T-helper 22 cell (primary cell): ENCODE measurements around the gene GAS6.
"Not testable (repeated sequence)": the region's sequence is repeated elsewhere in the genome, so short reads cannot be mapped to it uniquely, and the experiment has no call there.

ENCODE experiments used
- DNase-seq: peaks from one replicate; pipeline ENCODE4 v3.0.0-alpha.2; 2020; ENCODE audit warnings: low read depth

The GAS6 gene

GRCh38 chr13:113867913-113868312 lies 4.0 kb upstream of the GAS6 start:
- not testable (repeated sequence) for DNase-seq

- DNase-seq: no peak
Observed at GRCh38 chr13:113865427-113865826, 1.6 kb upstream of the GAS6 start.

- DNase-seq: no peak
Observed at GRCh38 chr13:113864273-113864890, 506 bp upstream of the GAS6 start.

GRCh38 chr13:113862931-113863523 lies 849 bp downstream of the GAS6 start:
- DNase-seq: no peak

GRCh38 chr13:113862191-113862930 lies 1.5 kb downstream of the GAS6 start:
- DNase-seq: no peak

GRCh38 chr13:113861433-113862030 lies 2.3 kb downstream of the GAS6 start:
- no peak for DNase-seq

- no peak for DNase-seq
Observed at GRCh38 chr13:113860665-113861432, 3.0 kb downstream of the GAS6 start.

- no peak for DNase-seq
Observed at GRCh38 chr13:113860051-113860664, 3.7 kb downstream of the GAS6 start.

GRCh38 chr13:113859311-113860050 lies 4.4 kb downstream of the GAS6 start:
- no peak for DNase-seq

GRCh38 chr13:113857531-113858195 lies 6.2 kb downstream of the GAS6 start:
- DNase-seq: no peak

GRCh38 chr13:113856716-113857065 lies 7.2 kb downstream of the GAS6 start:
- no peak for DNase-seq

GRCh38 chr13:113855931-113856715 lies 7.8 kb downstream of the GAS6 start:
- no peak for DNase-seq

GRCh38 chr13:113855012-113855921 lies 8.6 kb downstream of the GAS6 start:
- no peak for DNase-seq

GRCh38 chr13:113854238-113855011 lies 9.5 kb downstream of the GAS6 start:
- DNase-seq: no peak

GRCh38 chr13:113853518-113854237 lies 10.2 kb downstream of the GAS6 start:
- no peak for DNase-seq

GRCh38 chr13:113852536-113853517 lies 11.0 kb downstream of the GAS6 start:
- DNase-seq: no peak
